Gastrocnemius medialis (tissue), 4 donors: ENCODE measurements around the gene GOLGA6L7.
"Not testable (repeated sequence)": the region's sequence is repeated elsewhere in the genome, so short reads cannot be mapped to it uniquely, and the experiment has no call there.

ENCODE experiments used
- POLR2A ChIP-seq, 2 donors: fragments of 450-650 bp; IDR thresholded peaks; one replicate each; pipeline ENCODE4 v1.6.1; 2017; ENCODE audit warnings: antibody characterized with exemption in 2 of 2, mild to moderate bottlenecking in 2 of 2, moderate library complexity in 2 of 2
- TF ChIP-seq, protein P1 (sequence below), 5 experiments: fragments of 450-650 bp in 3 of 5; fragments of 200-600 bp in 2 of 5; sonication (generic) in 2 of 5; IDR thresholded peaks in 4 of 5; conservative IDR thresholded peaks in 1 of 5; 1 replicate in 4 of 5; 2 replicates in 1 of 5; pipeline ENCODE4 v1.5.1; 2016 to 2019; ENCODE audit warnings: antibody characterized with exemption in 5 of 5, mild to moderate bottlenecking in 3 of 5, moderate library complexity in 3 of 5

DNA sequence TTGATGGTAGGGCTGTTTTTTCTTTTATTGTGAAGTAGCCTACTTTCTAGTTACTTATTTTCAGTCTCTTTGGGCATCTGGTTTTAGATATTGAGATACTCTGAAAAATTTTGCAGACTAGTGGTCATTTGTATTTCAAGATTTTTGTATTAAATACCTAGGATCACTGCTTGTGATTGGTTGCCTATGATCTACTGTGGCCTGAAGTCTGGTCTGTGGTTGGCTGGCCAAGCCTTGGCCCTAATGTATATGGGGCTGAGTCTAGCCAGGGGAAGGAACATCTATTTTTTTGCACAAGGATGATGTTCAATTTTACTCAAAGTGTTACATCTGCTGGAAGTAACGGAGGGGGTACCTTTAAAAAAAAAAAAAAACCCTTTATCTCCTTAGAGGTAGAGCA, 38.0 kb downstream of the GOLGA6L7 start:
- not testable (repeated sequence) for TF ChIP-seq POLR2A (IDR thresholded peaks at IDR 0.05)
- TF ChIP-seq, protein P1, sequence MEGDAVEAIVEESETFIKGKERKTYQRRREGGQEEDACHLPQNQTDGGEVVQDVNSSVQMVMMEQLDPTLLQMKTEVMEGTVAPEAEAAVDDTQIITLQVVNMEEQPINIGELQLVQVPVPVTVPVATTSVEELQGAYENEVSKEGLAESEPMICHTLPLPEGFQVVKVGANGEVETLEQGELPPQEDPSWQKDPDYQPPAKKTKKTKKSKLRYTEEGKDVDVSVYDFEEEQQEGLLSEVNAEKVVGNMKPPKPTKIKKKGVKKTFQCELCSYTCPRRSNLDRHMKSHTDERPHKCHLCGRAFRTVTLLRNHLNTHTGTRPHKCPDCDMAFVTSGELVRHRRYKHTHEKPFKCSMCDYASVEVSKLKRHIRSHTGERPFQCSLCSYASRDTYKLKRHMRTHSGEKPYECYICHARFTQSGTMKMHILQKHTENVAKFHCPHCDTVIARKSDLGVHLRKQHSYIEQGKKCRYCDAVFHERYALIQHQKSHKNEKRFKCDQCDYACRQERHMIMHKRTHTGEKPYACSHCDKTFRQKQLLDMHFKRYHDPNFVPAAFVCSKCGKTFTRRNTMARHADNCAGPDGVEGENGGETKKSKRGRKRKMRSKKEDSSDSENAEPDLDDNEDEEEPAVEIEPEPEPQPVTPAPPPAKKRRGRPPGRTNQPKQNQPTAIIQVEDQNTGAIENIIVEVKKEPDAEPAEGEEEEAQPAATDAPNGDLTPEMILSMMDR (IDR thresholded peaks at IDR 0.05 in 4 of 5, conservative IDR thresholded peaks at IDR 0.05 in 1 of 5): not testable (repeated sequence)
